HG03097 (cell line): ENCODE results near the gene UMODL1.

Source experiments
- ATAC-seq: cut with Tn5 transposase; IDR thresholded peaks from one replicate; pipeline ENCODE4 v1.9.1; 2021; ENCODE audit not compliant: unreplicated experiment, low FRiP score

The UMODL1 gene

DNA sequence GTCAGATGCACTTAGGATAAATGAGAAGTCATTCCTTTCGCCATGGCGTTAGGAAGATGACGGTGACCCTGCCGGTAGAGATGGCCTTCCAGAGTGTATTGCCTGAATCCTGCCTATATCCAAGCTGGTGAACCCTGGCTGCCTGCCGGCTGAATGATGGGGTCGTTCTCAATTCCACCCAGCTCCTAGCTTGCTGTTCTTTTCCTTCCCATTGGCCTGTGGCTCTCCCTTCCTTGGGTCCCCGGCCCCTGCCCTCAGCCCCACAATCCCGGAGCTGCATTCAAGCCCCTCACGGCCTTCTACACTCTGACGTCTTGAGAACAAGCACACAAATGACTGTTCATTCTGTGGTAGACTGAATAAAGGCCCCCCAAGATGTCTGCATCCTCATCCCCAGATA, 32.7 kb upstream of the UMODL1 start:
- ATAC-seq = no peak

DNA sequence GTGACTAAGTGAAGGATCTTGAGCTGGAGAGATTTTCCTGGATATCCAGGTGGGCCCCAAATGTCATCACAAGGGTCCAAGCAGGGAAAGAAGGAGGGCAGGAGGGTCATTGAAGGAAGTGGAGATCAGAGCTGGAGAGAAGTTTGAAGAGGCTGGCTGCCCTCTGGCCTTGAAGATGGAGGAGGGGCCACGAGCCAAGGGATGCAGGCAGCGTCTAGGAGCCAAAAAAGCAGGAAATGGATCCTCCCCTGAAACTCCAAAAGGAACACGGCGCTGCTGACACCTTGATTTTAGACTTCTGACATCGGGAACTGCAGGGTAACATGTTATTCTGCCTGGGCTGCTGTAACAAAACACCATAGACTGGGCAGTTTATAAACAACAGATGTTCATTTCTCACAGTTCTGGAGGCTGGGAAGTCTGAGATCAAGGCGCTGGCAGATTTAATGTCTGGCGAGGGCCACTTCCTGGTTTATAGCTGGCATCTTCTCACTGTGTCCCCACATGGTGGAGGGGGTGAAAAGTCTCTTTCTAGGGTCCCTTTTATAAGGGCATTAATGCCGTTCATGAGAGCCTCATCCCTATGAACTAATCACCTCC, 32.2 kb upstream of the UMODL1 start:
- ATAC-seq = no peak

DNA sequence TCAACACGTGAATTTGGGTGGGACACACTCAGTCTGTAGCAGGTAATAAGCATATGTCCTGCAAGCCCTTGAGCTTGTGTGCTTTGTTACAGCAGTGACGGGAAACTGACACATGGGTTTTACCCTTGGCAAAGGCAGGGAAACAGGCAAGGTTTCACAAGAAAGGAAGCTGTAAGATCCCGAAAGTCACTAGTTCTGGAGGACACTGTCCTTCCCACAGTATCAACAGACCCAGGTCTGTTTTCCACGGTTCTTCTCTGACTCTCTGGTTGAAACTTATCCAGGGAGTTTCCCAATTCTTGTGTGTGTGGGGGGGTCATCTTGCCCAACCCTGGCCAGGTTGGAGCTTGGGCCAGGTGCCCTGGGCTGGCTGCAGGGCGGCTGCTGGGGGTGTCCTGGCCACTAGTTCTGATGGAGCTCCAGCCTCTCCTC, 31.6 kb upstream of the UMODL1 start:
- ATAC-seq = no peak

DNA sequence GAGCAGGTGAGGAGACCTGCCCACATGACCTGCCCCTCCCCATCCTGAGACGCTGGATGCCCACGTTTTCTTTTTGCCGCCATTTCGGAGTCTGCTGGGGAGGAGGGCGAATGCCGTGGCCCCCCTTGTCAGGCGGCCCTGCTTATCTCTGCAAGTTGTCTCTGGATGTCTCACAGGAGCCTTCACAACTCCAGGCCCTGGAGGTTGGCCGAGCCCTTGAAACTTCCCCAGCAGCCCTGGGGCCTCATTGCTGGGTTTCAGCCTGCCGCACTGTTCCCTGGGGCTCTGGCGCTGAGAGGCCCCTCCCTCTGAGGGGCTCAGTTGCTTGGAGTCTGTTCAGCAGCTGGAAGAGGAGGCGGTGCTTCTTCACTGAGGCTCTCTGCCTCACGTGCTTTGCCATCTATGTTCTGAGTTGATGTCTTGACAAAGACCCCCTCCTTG, 31.2 kb upstream of the UMODL1 start:
- no peak for ATAC-seq

DNA sequence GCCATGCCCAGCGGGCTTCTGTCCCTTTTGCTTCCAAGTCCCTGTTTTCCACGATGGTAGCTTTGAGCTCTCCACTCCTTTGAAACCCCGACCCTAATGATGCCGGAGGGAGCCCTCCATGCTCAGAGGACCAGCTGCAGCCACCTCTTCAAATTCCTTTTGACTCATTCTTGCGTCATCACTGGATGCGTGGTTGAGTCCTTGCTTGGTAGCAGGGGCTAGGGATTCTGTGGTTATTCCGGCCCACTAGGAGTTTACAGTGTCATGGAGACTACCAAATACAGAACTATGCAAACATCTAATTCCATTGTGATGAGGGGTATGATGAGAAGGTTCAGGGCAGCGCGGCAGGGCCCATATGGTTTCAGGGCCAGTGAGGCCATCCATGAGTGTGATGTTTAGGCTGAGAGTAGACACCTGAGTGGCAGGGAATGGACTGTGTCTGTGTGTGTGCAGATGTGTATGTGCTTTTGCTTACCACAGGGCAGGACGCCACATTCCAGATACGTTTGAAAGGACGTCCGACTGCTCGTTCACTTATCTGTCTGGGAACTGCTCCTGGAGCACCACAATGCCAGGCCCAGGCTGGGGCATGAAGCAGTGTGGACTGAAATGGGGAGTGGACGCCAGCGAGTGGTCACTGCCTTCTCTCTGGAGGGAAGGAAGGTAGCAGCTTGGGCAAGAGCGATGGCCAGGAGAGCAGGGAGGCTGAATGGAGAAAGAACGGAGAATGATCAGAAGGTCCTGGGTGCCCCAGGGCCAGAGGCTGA, 30.5 kb upstream of the UMODL1 start:
- no peak for ATAC-seq

DNA sequence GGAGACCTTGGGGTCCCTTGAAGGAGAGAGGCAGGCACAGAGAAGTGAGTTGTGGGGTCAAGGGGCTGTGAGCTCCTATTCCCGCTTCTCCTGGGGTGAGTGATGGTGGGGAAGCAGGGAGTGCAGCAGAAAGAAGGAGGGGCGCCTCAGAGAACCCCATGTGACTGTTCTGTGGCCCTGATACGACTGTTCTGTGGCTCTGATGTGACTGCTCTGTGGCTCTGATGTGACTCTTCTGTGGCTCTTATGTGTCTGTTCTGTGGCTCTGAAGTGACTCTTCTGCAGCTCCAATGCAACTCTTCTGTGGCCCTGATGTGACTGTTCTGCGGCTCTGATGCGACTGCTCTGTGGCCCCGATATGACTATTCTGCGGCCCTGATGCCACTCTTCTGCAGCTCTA, 29.9 kb upstream of the UMODL1 start:
- ATAC-seq = no peak

DNA sequence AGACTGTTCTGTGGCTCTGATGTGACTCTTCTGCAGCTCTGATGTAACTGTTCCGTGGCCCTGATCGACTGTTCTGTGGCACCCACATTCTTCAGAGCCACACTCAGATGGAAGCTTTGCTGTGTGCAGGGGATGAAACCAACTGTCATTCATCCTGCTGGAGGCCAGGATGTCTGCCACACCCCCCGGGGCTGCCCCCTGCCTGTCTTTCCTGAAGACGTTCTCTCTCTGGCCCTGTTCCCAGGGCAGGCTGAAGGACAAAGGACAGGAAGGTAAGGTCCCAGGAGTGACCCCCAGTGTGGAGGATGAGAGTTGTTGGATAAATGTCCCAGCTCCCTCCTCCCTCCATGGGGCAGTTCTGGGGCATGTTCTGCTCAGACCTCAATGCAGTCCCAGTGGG, 29.4 kb upstream of the UMODL1 start:
- ATAC-seq = no peak

DNA sequence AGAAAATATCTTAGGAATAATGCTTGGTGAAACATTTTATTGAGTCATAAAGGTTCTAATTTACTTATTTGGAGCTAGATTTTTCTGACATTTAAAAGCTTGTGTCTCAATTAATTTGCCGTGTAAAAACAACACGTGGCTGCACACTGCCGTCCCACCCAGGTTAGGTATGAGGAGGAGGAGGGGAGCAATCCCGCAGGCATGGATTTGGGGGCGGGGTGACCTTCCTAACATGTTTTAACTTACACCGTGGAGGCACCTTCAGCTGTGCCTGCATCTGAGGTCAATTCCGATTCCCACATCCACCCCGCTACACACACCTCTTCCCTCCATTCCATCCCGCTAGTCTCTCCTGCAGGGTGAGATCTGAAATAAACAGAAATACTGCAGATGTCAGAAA, 28.5 kb upstream of the UMODL1 start:
- no peak for ATAC-seq

DNA sequence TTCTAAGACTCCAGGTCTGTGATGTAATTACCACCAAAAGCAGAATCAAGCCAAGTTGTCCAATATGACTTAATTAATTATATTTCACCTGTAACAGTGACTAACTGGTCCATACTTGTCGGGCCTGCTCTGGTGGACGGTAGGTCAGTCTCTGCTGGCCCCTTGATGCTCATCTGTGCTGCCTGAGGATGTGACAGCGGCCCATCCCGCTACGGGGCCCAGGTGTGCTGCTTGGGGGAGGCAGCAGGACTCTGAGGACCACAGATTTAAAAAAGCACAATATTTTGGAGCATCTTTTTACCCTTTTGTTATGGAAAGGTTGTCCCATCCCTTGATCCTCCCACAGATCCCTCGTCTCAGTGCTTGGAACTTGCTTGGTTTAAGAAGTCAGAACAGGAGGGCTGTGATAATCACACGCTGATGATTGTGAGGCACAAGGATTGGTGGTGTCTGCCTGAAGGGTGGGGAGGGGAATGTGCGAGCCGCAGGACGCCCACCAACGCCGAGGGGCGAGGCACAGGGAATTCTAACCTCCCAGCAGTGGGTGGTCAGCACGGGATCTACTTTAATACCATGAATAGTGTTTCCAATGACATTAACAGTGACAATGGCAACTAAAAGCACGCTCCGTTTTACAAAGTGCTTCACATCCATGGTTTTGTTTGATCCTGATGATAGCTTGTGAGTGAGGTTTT, 27.8 kb upstream of the UMODL1 start:
- no peak for ATAC-seq

DNA sequence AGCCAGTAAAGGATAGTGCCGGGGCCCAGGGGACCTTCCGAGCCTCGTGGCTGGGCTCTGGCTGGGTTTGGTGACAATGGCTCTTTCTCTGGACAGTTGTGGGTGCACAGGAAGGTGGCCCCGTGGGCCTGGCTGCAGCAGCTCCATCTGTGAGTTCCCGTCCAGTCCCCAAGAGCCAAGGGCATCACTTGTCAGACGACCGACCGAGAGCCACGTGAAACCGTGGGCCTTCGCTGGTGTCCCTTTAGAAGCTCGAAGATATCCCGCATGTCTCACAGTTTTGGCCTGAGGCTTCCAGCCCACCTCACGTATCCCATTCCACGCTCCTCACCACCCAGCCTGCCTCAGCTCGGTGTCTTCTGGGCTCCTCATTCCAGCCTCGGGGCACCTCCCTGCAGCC, 27.2 kb upstream of the UMODL1 start:
- ATAC-seq = no peak

DNA sequence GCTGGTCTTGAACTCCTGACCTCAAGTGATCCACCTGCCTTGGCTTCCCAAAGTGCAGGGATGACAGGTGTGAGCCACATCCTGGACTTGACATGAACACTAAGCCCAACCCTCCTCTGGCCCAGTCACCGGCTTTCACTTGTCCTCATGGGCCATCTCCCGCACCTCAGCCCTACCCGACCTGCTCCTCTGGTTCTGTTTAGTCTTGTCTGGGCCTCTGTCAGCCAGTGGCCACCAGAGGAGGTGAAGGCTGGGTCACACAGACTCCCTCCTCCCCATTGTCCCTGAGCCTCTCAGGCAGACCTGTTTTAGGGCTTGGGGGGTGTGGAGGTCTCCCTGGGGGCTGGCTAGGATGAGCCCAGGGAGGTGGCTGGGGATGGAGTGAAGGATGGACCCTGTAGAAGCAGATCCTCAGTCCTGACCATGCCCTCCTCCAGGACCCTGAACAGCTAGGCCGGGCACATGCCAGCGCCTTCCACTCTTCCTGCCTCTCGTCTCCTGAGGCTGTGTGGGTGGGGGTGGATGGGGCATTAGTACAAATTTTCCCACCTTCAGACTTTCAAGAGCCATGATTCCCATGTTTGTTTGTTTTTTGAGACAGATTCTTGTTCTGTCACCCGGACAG, 26.1 kb upstream of the UMODL1 start:
- no peak for ATAC-seq

DNA sequence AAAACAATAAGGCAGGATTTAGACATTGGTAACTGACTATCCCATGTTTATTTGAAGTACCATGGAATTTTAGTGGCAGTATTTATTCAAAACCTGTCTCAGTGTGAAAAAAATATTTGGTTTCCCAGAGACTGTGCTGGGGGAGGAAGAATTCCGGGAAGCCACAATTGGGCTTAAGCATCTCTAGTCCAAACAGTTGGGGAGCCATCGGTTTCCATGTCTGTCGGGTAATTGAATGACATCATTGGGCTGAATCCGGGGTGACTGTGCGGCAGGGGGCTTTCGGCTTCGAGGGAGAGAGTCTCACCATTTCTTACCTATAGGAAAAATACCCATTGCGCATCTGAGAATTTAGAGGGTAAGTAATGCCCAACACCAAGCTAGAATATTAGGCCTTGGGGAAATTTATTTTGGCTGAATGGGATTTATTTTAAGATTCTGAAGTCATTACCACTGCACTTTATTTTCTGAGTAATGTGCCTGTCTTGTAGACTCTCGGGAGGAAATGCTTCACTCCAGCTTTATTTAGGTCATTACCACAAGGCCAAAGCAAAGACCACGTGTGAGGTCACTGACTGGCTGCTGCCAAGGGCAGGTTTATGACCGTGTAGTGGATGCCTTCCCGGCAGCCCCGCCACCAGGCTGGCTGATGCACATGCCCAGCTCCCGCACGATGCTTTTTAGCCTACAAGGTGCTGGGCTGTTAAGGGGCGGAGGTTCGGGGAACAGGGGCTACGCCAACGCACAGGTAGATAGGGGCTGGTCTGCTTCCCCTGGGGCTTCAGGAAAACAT, 23.1 kb upstream of the UMODL1 start:
- no peak for ATAC-seq

DNA sequence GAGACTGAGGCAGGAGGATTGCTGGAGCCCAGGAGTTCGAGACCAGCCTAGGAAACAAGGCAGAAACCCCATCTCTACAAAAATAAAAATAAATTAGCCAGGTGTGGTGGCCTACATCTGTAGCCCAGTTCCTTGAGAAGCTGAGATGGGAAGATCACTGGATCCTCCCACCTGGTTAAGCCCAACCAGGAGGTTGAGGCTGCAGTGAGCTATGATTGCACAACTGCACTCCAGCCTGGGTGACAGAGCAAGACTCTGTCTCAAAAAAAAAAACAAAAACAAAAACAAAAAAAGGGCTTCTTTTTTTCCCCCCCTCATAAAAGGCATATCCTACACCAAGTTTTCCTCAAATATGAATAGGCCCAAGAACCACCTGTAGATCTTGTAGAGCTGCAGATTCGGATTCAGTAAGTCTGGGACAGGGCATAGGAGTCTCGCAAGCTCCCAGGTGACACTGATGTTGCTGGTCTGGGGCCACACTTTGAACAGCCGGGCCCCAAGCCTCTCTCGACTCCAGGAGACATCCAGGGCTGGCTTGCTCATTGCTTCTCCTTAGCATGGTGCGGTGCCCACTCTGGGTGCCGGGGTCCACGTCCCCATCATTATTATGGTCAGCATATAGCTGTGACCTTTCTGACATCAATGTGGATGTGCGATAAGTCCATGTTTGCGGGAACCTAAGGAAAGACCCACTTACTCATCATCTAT, 22.1 kb upstream of the UMODL1 start:
- no peak for ATAC-seq

DNA sequence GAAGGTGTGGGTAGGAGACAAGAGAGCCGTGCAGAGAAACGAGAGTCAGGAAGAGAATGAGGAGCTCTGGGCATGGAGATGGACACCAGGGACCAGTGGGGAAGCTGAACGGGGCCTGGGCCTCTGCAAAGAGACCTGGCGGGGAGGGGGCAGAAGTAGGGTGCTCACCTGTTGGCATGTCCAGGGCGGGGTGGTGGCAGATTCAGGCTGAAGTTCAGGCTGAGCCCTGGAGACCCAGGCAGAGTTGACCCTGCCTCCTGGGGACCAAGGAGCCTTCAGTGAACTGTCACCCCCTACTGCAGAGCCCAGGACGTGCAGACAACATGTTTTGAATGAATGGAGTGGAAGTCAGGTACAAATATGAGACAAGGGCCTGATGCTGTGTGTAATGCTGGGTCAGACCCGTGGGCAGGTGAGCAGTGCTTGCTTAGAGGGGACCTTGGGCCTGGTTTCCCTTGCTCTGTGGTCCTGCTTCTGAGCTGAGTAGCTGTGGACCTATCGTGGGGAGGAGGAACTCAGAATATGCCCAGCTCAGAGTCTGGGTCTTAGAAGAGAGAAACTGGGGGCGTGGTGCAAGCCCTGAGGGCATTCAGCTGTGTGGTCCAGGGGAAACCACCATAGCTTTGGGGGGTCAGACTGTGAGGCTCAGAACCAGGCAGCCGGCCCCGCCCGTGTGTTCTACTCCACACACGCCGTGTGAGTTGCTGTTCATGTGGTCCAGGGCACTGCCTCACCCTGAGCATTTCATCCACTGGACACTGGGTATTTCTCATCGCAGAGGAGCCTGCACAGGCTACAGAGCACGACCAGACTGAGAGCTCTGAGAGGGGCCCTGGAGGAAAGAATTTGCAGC, 21.3 kb upstream of the UMODL1 start:
- no peak for ATAC-seq

DNA sequence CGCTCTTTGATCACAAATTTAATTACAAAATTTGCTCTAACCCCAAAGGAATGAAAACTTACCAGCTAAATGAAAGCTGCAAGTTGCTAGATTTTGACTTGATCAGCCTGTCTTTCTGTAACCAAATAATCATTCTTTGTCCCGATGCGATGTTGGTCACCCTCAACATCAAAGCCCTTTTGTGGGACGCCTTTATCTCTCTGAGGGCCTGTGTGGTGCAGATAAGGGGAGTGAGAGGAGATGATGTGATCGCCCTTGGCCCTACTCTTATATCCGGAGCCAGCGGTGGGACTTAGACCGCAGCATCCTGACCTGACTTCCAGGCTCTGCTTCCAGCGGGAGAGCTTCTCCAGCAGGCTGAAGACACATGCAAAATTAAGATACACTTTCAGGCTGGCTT, 19.3 kb upstream of the UMODL1 start:
- no peak for ATAC-seq

DNA sequence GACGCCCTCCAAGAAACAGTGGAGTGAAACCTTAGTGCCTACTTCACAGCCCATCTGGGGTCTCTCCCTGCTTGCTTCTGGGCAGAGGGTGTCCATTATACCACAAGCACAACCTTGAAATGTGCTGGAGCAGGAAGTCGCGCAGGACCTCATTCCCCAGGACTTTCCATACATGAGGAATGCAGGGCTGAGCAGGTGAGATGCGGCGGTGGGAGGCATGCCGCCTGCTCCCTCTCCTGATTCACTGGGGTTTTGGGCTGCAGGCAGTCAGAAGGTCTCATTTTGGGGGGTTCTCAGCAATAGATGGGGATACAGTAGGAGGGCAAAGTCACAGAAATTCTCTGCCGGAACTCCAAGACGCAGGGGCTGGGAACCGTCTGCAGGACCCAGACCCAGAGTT, 15.7 kb upstream of the UMODL1 start:
- ATAC-seq = no peak

DNA sequence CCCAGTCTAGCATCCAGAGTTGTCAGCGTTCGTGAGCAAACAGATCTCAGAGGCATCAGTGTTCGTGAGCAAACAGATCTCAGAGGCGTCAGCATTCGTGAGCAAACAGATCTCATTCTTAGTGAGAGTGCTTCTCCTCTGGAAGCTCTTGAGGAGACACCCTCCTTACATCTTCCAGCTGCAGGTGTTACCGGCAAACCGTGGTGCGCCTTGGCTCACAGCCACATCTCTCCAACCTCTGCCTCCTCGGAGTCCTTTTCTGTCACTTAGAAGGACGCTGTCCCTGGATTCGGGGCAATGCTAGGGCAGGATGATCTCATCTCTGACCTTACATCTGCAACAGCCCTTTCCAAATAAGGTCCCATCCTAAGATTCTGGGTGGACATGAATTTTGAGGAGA, 14.6 kb upstream of the UMODL1 start:
- no peak for ATAC-seq

DNA sequence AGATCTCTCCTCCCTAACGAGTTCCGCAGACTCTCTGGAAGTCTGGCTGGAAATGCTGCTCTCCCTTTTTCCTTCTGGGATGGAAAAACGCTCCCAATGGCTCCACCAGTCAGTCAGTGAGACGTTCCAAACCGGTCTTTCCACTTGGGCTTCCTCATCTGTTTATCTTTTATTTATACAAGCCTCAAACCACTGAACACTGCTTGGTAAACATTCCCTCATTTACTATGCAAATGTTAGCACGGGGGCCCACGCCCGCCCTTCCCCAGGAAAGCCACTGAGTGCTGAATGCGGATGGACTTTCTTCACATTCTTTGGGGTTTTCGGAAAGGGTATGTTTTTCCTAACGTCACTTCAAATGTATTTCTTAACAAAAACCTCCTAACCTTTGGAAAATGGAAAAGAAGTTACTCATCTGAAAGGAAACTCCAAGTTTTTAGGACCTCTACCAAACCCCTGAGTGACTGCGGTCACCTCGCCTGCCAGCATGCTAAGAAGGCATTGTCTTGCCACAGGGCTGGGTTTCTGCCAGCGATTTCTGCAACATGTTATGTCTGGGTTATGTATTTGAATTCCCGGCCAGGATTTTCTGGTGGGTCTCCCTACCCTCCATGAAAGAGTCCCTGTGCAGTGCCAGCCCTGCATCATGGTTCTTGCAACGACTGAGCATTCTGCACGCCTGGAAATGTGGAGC, 14.0 kb upstream of the UMODL1 start:
- ATAC-seq = no peak
